Measurements from ENCODE around the gene LRCH3.

DNA sequence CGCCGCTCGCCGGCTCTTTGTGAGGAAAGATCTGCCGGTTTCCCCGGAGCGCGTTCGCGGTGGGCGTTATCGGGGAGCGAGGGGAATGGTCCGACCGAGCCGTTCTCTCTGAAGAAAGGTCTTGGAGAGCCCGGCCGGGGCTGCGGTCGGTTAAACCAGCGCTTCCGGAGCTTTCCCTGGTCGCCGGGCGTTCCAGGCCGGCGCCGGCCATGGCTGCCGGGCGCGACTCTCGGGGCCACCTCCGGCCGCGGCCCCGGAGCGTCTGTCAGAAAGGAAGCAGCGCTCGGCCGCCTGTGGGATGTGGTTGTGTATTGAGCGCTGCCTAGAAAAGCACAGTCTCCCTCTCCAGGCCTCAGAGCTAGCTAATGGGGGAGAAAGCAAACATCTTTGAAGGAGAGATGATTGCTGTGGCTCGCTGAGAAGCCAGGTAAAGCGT is 40.6 kb upstream of the LRCH3 start:
- TF ChIP-seq ZNF263 (CRISPR knock-in tag; IDR thresholded peaks at IDR 0.05; ENCODE audit: low read depth) = no peak
- no peak for TF ChIP-seq ZNF396 (CRISPR knock-in tag; IDR thresholded peaks at IDR 0.05; ENCODE audit: borderline replicate concordance)
- no peak for TF ChIP-seq NR3C1 (CRISPR knock-in tag; conservative IDR thresholded peaks at IDR 0.05; ENCODE audit: low read depth)
- TF ChIP-seq, protein P1, sequence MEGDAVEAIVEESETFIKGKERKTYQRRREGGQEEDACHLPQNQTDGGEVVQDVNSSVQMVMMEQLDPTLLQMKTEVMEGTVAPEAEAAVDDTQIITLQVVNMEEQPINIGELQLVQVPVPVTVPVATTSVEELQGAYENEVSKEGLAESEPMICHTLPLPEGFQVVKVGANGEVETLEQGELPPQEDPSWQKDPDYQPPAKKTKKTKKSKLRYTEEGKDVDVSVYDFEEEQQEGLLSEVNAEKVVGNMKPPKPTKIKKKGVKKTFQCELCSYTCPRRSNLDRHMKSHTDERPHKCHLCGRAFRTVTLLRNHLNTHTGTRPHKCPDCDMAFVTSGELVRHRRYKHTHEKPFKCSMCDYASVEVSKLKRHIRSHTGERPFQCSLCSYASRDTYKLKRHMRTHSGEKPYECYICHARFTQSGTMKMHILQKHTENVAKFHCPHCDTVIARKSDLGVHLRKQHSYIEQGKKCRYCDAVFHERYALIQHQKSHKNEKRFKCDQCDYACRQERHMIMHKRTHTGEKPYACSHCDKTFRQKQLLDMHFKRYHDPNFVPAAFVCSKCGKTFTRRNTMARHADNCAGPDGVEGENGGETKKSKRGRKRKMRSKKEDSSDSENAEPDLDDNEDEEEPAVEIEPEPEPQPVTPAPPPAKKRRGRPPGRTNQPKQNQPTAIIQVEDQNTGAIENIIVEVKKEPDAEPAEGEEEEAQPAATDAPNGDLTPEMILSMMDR (IDR thresholded peaks at IDR 0.05) = no peak
- no peak for TF ChIP-seq FOXJ3 (CRISPR knock-in tag; IDR thresholded peaks at IDR 0.05; ENCODE audit: borderline replicate concordance)
- TF ChIP-seq, protein P2, sequence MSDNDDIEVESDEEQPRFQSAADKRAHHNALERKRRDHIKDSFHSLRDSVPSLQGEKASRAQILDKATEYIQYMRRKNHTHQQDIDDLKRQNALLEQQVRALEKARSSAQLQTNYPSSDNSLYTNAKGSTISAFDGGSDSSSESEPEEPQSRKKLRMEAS (CRISPR knock-in tag; IDR thresholded peaks at IDR 0.05) = no peak
- TF ChIP-seq CREM (CRISPR knock-in tag; IDR thresholded peaks at IDR 0.05) = no peak
- no peak for TF ChIP-seq TEAD4 (CRISPR knock-in tag; IDR thresholded peaks at IDR 0.05)

Measured in WTC11 (cell line).